NCI-H446 (cell line): ENCODE results near the gene PLEK.
"Not testable (repeated sequence)": the region's sequence is repeated elsewhere in the genome, so short reads cannot be mapped to it uniquely, and the experiment has no call there.

Experiments
- DNase-seq, 2 experiments: peaks; one replicate each; lab custom pipeline; 2025; lab: John Stamatoyannopoulos, UW

PLEK gene

GRCh38 chr2:68385220-68385906, 20.3 kb downstream of the PLEK start:
- DNase-seq = no peak

- DNase-seq = no peak
These were observed 20.8 kb downstream of the PLEK start for GRCh38 chr2:68385907-68386287.

GRCh38 chr2:68386365-68386764, 21.3 kb downstream of the PLEK start:
- DNase-seq = peak in 1 of 2 experiments; percentile 23

- no peak for DNase-seq
These were observed 22.6 kb downstream of the PLEK start for GRCh38 chr2:68387408-68388350.

GRCh38 chr2:68388358-68388757, 23.3 kb downstream of the PLEK start:
- no peak for DNase-seq

- DNase-seq = no peak
These were observed 23.7 kb downstream of the PLEK start for GRCh38 chr2:68388772-68389171.

DNA sequence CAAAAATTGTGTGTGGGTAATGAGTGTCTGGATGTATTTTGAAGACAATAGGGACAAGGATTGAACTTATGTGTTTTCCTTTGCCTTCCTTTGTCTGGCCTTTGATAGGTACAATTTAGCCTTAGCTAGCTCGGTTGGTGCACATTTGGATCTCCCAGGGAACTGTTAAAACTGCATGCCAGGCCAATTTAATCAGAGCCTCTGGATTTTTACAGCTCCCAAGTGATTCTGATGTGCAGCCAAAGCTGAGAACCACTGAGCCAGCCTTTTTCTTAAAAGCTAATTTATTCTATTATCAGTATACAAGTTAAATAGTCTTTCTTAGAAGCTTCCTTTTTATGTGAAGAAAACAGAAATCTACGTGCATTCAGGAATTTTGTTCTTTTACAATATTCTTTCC, 25.0 kb downstream of the PLEK start:
- no peak for DNase-seq

DNA sequence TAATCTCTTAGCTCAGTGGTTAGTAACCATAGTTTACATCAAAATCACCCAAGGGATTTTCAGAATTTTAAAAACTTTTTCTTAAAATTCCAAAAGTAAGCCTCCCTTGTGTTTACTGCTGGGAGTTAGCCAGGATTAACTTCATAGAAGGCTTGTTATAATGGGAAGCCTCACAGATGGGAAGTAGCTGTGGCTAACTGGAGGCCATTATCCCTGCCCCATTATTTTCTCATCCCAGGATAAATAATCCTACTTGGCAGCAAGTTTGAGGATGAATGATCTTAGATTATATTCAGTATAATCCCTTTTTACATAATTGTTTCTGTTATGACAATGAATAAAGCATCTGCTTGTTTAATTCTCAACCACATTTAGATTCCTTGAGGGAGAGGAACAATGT, 25.5 kb downstream of the PLEK start:
- DNase-seq = no peak

DNA sequence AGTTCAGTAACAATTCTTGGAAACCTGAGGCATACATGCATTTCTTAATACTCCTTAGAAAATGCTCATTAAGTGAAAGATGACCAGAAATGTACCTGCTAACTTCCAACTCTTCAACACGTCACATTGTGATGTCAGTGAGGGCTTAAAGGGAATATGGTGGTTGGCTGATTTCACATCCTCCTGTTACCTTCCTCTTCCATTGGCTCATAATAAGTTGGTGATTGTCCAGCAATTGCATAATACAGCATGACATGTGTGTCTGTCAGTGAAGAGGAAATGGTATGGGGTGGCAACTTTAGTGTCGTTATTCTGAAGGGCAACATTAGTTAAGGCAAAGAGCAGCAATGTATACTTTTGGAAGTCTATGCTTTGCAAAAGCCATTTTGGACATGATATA, 26.0 kb downstream of the PLEK start:
- DNase-seq = no peak

DNA sequence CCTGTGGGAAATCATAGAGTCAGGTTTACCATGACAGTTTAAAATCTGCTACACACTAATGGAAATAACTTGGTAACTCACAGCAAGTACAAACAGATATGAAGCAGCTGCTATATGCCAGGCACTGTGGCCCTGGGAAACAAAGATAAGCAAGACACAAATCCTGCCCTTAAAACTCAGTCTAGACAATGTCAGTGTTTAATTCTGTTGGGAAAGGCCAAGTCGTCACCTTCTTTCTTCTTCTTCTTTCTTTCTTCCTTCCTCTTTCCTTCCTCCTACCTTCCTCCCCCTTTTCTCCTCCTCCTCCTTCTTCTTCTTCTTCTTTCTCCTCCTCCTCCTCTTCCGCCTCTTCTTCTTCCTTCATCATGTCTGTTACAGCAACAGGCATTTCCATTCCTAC, 26.8 kb downstream of the PLEK start:
- no peak for DNase-seq

DNA sequence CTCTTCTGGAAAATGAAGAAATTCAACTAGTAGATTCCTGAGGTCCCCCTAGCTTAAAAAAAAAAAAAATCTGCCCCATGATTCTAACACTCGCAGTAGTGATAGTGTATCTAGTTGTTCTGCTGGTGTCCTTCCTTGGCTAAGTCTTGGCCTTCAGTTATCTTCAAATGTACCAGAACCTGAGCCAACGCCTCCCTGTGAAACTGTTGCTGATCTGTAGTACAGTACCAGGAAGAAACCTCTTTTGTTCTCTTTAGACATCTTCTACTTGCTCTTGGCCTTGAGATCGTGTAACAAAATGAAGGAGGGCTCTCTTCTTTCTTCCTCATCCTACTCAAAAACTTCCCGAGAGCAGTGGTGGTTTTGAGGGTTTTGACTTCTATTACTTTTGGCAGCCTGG, 31.0 kb downstream of the PLEK start:
- no peak for DNase-seq

GRCh38 chr2:68397704-68398263, 32.7 kb downstream of the PLEK start:
- not testable (repeated sequence) for DNase-seq

GRCh38 chr2:68403199-68403644, 38.1 kb downstream of the PLEK start:
- no peak for DNase-seq

DNA sequence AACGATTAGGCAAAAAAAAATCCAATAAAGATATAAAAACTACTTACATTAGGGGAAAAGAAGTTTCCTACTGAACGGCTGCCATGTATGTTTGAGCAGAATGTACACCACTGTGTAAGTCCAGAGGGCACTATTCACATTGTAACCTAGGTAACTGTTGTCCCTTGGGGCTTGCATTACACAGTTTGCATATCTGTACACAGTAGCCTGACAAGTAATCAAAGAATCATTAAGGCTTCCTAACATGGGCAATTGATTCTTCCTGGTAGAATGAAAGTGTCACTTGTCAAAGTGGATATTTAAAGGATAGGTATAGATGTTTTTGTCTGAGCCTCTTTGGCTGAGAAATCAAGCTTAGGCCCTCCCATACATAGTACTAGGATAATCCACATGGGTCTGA, 39.1 kb downstream of the PLEK start:
- DNase-seq = no peak

DNA sequence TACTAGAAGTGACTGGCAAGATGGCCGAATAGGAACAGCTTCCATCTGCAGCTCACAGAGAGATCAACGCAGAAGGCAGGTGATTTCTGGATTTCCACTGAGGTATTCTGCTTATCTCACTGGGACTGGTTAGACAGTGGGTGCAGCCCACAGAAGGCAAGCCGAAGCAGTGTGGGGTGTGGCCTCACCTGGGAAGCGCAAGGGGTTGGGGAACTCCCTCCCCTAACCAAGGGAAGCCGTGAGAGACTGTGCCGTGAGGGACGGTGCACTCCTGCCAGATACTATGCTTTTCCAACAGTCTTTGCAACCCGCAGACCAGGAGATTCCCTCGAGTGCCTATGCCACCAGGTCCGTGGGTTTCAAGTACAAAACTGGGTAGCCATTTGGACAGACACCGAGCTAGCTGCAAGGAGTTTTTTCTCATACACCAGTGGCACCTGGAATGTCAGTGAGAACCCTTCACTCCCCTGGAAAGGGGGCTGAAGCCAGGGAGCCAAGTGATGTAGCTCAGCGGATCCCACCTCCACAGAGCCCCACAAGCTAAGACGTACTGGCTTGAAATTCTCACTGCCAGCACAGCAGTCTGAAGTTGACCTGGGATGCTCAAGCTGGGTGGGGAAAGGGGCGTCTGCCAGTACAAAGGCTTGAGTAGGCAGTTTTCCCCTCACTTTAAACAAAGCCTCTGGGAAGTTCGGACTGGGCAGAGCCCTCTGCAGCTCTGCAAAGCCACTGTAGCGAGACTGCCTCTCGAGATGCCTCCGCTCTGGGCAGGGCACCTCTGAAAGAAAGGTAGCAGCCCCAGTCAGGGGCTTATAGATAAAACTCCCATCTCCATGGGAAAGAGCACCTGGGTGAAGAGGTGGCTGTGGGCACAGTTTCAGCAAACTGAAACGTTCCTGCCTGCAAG, 40.1 kb downstream of the PLEK start:
- no peak for DNase-seq

GRCh38 chr2:68411397-68412126, 46.5 kb downstream of the PLEK start:
- no peak for DNase-seq

DNA sequence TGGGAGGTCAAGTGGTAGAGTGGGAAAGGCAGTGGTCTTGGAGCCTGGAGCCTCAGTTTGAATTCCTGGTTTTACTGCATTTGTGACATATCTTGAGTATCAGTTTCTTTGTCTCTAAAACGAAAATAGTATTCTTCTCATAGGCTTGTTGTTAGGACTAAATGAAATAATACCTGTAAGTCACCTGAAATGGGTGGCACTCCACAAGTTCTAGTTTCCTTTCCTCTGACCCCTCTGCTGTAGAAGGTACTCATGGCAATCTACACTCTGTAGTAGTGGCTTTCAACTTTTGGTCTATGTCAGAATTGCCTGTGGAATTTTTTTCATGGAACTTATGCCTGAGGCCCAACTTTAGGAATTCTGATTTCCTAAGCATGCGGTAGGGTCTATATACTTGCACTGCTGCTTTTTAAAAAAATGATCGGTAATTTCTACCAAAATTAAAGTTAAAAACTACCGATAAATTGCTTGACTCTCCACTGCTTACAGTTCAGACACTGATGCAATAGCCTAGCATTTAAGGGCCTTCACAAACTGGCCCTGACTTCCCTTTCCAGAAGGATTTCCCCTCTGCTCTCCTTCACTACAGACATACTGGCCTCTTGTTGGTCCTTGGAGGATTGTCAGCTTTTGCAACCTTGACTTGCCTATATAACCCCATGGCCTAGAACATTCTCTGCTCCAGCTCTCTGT, 47.2 kb downstream of the PLEK start:
- no peak for DNase-seq

DNA sequence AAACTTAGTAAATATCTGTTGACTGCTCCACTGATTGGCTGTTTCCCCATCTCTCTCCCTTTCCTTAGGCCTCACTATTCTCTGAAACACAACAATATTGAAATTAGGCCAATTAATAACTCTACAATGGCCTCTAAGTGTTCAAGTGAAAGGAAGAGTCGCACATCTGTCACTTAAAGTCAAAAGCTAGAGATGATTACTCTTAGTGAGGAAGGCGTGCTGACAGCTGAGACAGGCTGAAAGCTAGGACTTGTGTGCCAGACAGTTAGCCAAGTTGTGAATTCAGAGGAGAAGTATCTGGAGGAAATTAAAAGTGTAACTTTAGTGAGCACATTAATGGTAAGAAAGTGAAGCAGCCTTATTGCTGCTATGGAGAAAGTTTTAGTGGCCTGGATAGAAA, 48.4 kb downstream of the PLEK start:
- no peak for DNase-seq

- no peak for DNase-seq
These were observed 49.4 kb downstream of the PLEK start for GRCh38 chr2:68414452-68414851.

DNA sequence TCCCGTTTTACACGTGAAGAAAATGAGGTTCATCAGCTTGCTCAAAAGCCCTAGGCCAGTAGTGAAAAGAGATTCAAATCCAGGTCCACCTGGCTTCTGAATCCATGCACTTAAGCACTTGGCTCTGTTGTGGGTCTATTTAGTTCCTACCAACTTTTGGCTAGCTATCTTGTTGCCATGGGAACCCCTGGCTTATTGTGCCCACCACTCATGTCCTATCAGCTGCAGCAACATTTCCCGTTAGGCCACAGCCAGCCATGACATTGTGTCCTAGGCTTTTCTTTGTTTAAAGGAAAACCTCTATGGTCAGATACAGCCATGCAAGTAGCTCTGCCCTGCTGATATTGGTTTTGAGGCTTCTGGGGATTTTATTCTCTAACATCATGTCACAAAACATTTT, 49.8 kb downstream of the PLEK start:
- no peak for DNase-seq

DNA sequence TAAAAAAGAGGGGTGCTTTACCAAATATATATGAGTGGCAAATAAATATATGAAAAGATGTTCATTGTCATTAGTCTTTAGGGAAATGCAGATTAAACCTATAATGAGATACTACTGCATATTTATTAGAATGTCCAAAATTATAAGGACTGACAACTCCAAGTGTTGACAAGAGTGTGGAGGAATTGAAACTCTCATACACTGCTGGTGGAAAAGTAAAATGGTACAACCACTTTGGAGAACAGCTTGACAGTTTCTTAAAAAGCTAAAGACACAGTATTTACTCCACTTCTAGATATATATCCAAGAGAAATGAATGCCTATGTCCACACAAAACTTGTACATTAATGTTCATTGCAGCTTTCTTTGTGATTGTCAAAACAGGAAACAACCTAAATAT, 50.4 kb downstream of the PLEK start:
- no peak for DNase-seq
